Neural cell (in vitro differentiated cells): ENCODE measurements around the gene SLCO6A1. TPM values are rescaled to one million over a fixed set of nuclear protein-coding genes. Genes with fewer than 3 reads are reported as not detected.

Experiments used
- H2AFZ ChIP-seq: fragments of 200-600, 300-800 bp; sonication (generic), shearing (Covaris generic); 2 replicates; pipeline ENCODE4 v1.6.0; 2014; ENCODE audit warnings: low read depth, mild to moderate bottlenecking, antibody characterized with exemption, low read length, moderate library complexity
- H3F3A ChIP-seq: fragments of 200-600 bp; shearing (Covaris generic); 2 replicates; pipeline ENCODE4 v1.6.1; 2016; ENCODE audit warnings: mild to moderate bottlenecking, moderate library complexity, mixed read lengths, antibody characterized with exemption, low read length; ENCODE audit not compliant: insufficient read depth, poor library complexity, severe bottlenecking
- H3K27ac ChIP-seq: fragments of 200-600, 300-800 bp; sonication (generic), shearing (Covaris generic); 2 replicates; pipeline ENCODE4 v1.5.1; 2014; ENCODE audit warnings: mild to moderate bottlenecking, low read length, moderate library complexity
- H3K27me3 ChIP-seq: fragments of 300-800, 200-600 bp; sonication (generic), shearing (Covaris generic); 2 replicates; pipeline ENCODE4 v1.6.0; 2014; ENCODE audit warnings: mild to moderate bottlenecking, low read depth, low read length, moderate library complexity; ENCODE audit not compliant: insufficient read depth
- H3K36me3 ChIP-seq: fragments of 300-800, 200-600 bp; sonication (generic), shearing (Covaris generic); 2 replicates; pipeline ENCODE4 v1.5.1; 2014; ENCODE audit warnings: mild to moderate bottlenecking, antibody characterized with exemption, low read length, moderate library complexity; ENCODE audit not compliant: insufficient read depth
- H3K4me2 ChIP-seq: fragments of 300-800, 200-600 bp; sonication (generic), shearing (Covaris generic); 2 replicates; pipeline ENCODE4 v1.6.0; 2014; ENCODE audit warnings: mild to moderate bottlenecking, low read length
- H3K4me3 ChIP-seq: fragments of 300-800, 200-600 bp; sonication (generic), shearing (Covaris generic); 2 replicates; pipeline ENCODE4 v1.5.1; 2014; ENCODE audit warnings: mild to moderate bottlenecking, low read length, moderate library complexity
- H3K79me2 ChIP-seq: fragments of 200-600 bp; shearing (Covaris generic); replicated peaks from 2 replicates; pipeline ENCODE4 v1.6.0; 2014; ENCODE audit warnings: mild to moderate bottlenecking, low read length, moderate library complexity; ENCODE audit not compliant: insufficient read depth
- H3K9ac ChIP-seq: fragments of 300-800, 200-600 bp; sonication (generic), shearing (Covaris generic); 2 replicates; pipeline ENCODE4 v1.6.1; 2016; ENCODE audit warnings: mild to moderate bottlenecking, low read length, mixed read lengths
- H3K9me2 ChIP-seq: fragments of 200-600 bp; shearing (Covaris generic); 2 replicates; pipeline ENCODE4 v1.6.1; 2016; ENCODE audit warnings: mild to moderate bottlenecking, low read length, mixed read lengths; ENCODE audit not compliant: insufficient read depth
- H3K9me3 ChIP-seq: fragments of 200-600, 300-800 bp; sonication (generic), shearing (Covaris generic); 2 replicates; pipeline ENCODE4 v1.6.1; 2016; ENCODE audit warnings: mild to moderate bottlenecking, mixed run types, low read length, moderate library complexity, mixed read lengths
- H4K20me1 ChIP-seq: fragments of 200-600 bp; shearing (Covaris generic); 2 replicates; pipeline ENCODE4 v1.6.1; 2016; ENCODE audit warnings: mild to moderate bottlenecking, mixed run types; ENCODE audit not compliant: insufficient read depth
- CTCF ChIP-seq: fragments of 450-650 bp; IDR thresholded peaks from 2 replicates; pipeline ENCODE4 v1.5.1; 2014; ENCODE audit warnings: antibody characterized with exemption, mild to moderate bottlenecking, moderate library complexity; ENCODE audit not compliant: poor library complexity, severe bottlenecking
- EP300 ChIP-seq: fragments of 450-650 bp; conservative IDR thresholded peaks from 2 replicates; pipeline ENCODE4 v1.6.1; 2014; ENCODE audit warnings: antibody characterized with exemption, mild to moderate bottlenecking, moderate library complexity; ENCODE audit not compliant: poor library complexity, severe bottlenecking
- EZH2 ChIP-seq: fragments of 200-600, 300-800 bp; shearing (Covaris generic), sonication (generic); IDR thresholded peaks from 2 replicates; pipeline ENCODE4 v1.6.1; 2014; ENCODE audit warnings: antibody characterized with exemption, low read length, borderline replicate concordance, mild to moderate bottlenecking; ENCODE audit not compliant: insufficient read depth, poor library complexity, severe bottlenecking
- MXI1 ChIP-seq: fragments of 450-650 bp; conservative IDR thresholded peaks from 2 replicates; pipeline ENCODE4 v1.6.1; 2014; ENCODE audit warnings: antibody characterized with exemption, mild to moderate bottlenecking; ENCODE audit not compliant: poor library complexity, severe bottlenecking
- POLR2AphosphoS5 ChIP-seq: IDR thresholded peaks from 2 replicates; pipeline ENCODE4 v1.6.1; 2012
- RAD21 ChIP-seq: fragments of 450-650 bp; conservative IDR thresholded peaks from 2 replicates; pipeline ENCODE4 v1.6.1; 2014; ENCODE audit warnings: antibody characterized with exemption, mild to moderate bottlenecking, moderate library complexity
- REST ChIP-seq: IDR thresholded peaks from 2 replicates; pipeline ENCODE4 v1.6.1; 2012; ENCODE audit warnings: borderline replicate concordance
- SMC3 ChIP-seq: fragments of 450-650 bp; conservative IDR thresholded peaks from 2 replicates; pipeline ENCODE4 v1.6.1; 2014; ENCODE audit warnings: antibody characterized with exemption, mild to moderate bottlenecking, moderate library complexity; ENCODE audit not compliant: poor library complexity
- TAF1 ChIP-seq: IDR thresholded peaks from 2 replicates; pipeline ENCODE4 v1.6.1; 2012; ENCODE audit warnings: low read depth
- polyA plus RNA-seq: library from polyadenylated mRNA; depleted of rRNA; stranded (reverse); fragments of >200 nt; gene quantifications from 2 replicates; pipeline ENCODE4 v1.2.3, GENCODE V29; 2014

The SLCO6A1 gene
- polyA plus RNA-seq, 1 donor from 2014 or later: not detected

- Histone ChIP-seq H3F3A (no peaks in the 10 kb centered on the region), H2AFZ (no peak overlapping the region), H3K4me3 (no peak overlapping the region), H3K27ac (no peak overlapping the region), H3K79me2 (no peaks in the 10 kb centered on the region), H3K9ac (no peak overlapping the region), H4K20me1 (no peaks in the 10 kb centered on the region), H3K27me3 (no peaks in the 10 kb centered on the region), H3K36me3 (no peaks in the 10 kb centered on the region), H3K9me2 (no peaks in the 10 kb centered on the region), H3K4me2 (no peak overlapping the region), H3K9me3 (no peaks in the 10 kb centered on the region)
- no peak for TF ChIP-seq SMC3
- TF ChIP-seq REST: no peak
These were observed 157.0 kb downstream of the SLCO6A1 start for GRCh38 chr5:102341681-102342288.

GRCh38 chr5:102324714-102325113, 174.1 kb downstream of the SLCO6A1 start:
- TF ChIP-seq MXI1: no peak
- TF ChIP-seq POLR2AphosphoS5: no peak
- TF ChIP-seq EP300: no peak
- no peak for TF ChIP-seq SMC3
- no peak for TF ChIP-seq TAF1
- no peak for TF ChIP-seq REST
- TF ChIP-seq EZH2: no peak
- TF ChIP-seq RAD21: no peak
- no peak for TF ChIP-seq CTCF
- no peak overlapping the region for H3K27ac ChIP-seq
- no peak overlapping the region for H2AFZ ChIP-seq
- no peak overlapping the region for H3K4me2 ChIP-seq
- H3K9me3 ChIP-seq: no peaks in the 10 kb centered on the region
- no peaks in the 10 kb centered on the region for H3K79me2 ChIP-seq
- H3K9me2 ChIP-seq: no peaks in the 10 kb centered on the region
- no peaks in the 10 kb centered on the region for H4K20me1 ChIP-seq
- H3F3A ChIP-seq: no peaks in the 10 kb centered on the region
- H3K36me3 ChIP-seq: no peaks in the 10 kb centered on the region
- no peaks in the 10 kb centered on the region for H3K27me3 ChIP-seq
- no peak overlapping the region for H3K4me3 ChIP-seq
- no peak overlapping the region for H3K9ac ChIP-seq

Other genes with a start within 250 kb of the SLCO6A1 start
- 0.12 TPM in 1 of 2 replicates, not detected in the other for gene SLCO4C1, start 202.7 kb downstream of the SLCO6A1 start, polyA plus RNA-seq